K562 (cell line): ENCODE results near the gene BCAS3. TPM values are rescaled to one million over a fixed set of nuclear protein-coding genes. Genes with fewer than 3 reads are reported as not detected.

Experiments used
- ATAC-seq: fragments of 200-7000 bp; cut with Tn5 transposase; 3 replicates; pipeline ENCODE4 v1.9.1; 2020; ENCODE audit warnings: moderate library complexity
- BruUV-seq: library from RNA; stranded (reverse); fragments of 400-500 nt; replicated peaks from 2 replicates; lab custom pipeline; 2021; lab: Mats Ljungman, UMichigan
- CTCF ChIA-PET: fragments of 300-600 bp; formaldehyde crosslinking; extraction: SDS; loops from one replicate; lab custom pipeline; 2021; ENCODE audit warnings: low intra/inter-chr PET ratio; lab: Yijun Ruan, JAX
- POLR2A ChIA-PET: fragments of 300-600, 350-650 bp; sonication (Branson Sonifier 250); formaldehyde crosslinking; extraction: SDS; loops from one replicate; lab custom pipeline; 2021; ENCODE audit warnings: antibody characterized with exemption, inconsistent platforms; lab: Yijun Ruan, JAX
- DNase-seq, 4 experiments: peaks; one replicate each; pipeline versions ENCODE4 v3.0.0 to v3.0.0-alpha.2; 2011 to 2018; ENCODE audit warnings: low spot score in 3 of 4, mixed read lengths in 3 of 4; ENCODE audit errors: extremely low read depth in 1 of 4
- FAIRE-seq: peaks from 2 replicates; lab custom pipeline; 2011; peaks lifted over from hg19 to GRCh38; lab: Jason Lieb, UNC
- H2AFZ ChIP-seq: 2 replicates; pipeline ENCODE4 v1.6.0; 2011; ENCODE audit warnings: low read depth, low read length, control low read depth, inconsistent platforms
- H3K27ac ChIP-seq: fragments of 200-600 bp; 3 replicates; pipeline ENCODE4 v1.8.0; 2011; ENCODE audit warnings: low read depth, mild to moderate bottlenecking, control low read depth, inconsistent platforms, low read length, moderate library complexity, mixed read lengths; ENCODE audit errors: extremely low read depth
- H3K27me3 ChIP-seq, 2 experiments: fragments of 300-600 bp in 1 of 2; 2 replicates in 1 of 2; 3 replicates in 1 of 2; pipeline versions ENCODE4 v1.6.0 to v1.8.0; 2011; ENCODE audit warnings: inconsistent platforms in 2 of 2, low read length in 2 of 2, mild to moderate bottlenecking in 1 of 2, mixed read lengths in 1 of 2, moderate library complexity in 1 of 2; ENCODE audit not compliant: control insufficient read depth in 2 of 2, insufficient read depth in 2 of 2
- H3K36me3 ChIP-seq: fragments of 300-600 bp; 3 replicates; pipeline ENCODE4 v1.8.0; 2011; ENCODE audit warnings: mild to moderate bottlenecking, low read length, inconsistent platforms; ENCODE audit not compliant: control insufficient read depth, insufficient read depth
- H3K4me1 ChIP-seq, 2 experiments: fragments of 200-600 bp in 1 of 2; replicated peaks in 1 of 2; 2 replicates in 1 of 2; 3 replicates in 1 of 2; pipeline versions ENCODE4 v1.5.1 to v1.8.0; 2011; ENCODE audit warnings: inconsistent platforms in 2 of 2, low read length in 2 of 2, mild to moderate bottlenecking in 1 of 2, mixed read lengths in 1 of 2, moderate library complexity in 1 of 2; ENCODE audit not compliant: control insufficient read depth in 2 of 2, insufficient read depth in 2 of 2
- H3K4me2 ChIP-seq: 2 replicates; pipeline ENCODE4 v1.6.1; 2011; ENCODE audit warnings: low read length, control low read depth, inconsistent platforms, mixed read lengths; ENCODE audit not compliant: insufficient read depth
- H3K4me3 ChIP-seq: fragments of 200-600 bp; sonication (generic), shearing (Covaris generic); 2 replicates; pipeline ENCODE4 v1.5.1; 2016; ENCODE audit warnings: control low read depth, inconsistent platforms
- H3K79me2 ChIP-seq: fragments of 200-600 bp; 3 replicates; pipeline ENCODE4 v1.8.0; 2011; ENCODE audit warnings: low read length, inconsistent platforms; ENCODE audit not compliant: control insufficient read depth, insufficient read depth
- H3K9ac ChIP-seq, 2 experiments: 2 replicates each; pipeline versions ENCODE4 v1.6.0 to v1.6.1; 2011; ENCODE audit warnings: low read depth in 2 of 2, low read length in 2 of 2, control low read depth in 1 of 2, inconsistent platforms in 1 of 2, mild to moderate bottlenecking in 1 of 2, mixed read lengths in 1 of 2; ENCODE audit not compliant: insufficient read depth in 1 of 2
- H3K9me1 ChIP-seq: one replicate; pipeline ENCODE4 v1.6.0; 2011; ENCODE audit warnings: inconsistent platforms, mild to moderate bottlenecking, low read length, moderate library complexity; ENCODE audit not compliant: control insufficient read depth, insufficient read depth
- H3K9me3 ChIP-seq: replicated peaks from 2 replicates; pipeline ENCODE4 v1.5.1; 2011; ENCODE audit warnings: low read depth, low read length, inconsistent platforms; ENCODE audit not compliant: control insufficient read depth, insufficient read depth
- H4K20me1 ChIP-seq: replicated peaks from 2 replicates; pipeline ENCODE4 v1.6.1; 2011; ENCODE audit warnings: low read length, inconsistent platforms, mixed read lengths; ENCODE audit not compliant: control insufficient read depth, insufficient read depth
- FOXK2 ChIP-seq, 2 experiments: fragments of 450-650 bp; IDR thresholded peaks in 1 of 2; conservative IDR thresholded peaks in 1 of 2; 2 replicates each; pipeline ENCODE4 v1.6.1; 2016; ENCODE audit warnings: low read depth in 2 of 2, mild to moderate bottlenecking in 1 of 2
- MXI1 ChIP-seq: IDR thresholded peaks from 2 replicates; pipeline ENCODE4 v1.6.1; 2011; ENCODE audit warnings: low read depth, mild to moderate bottlenecking, improper control_type of control experiment, low read length
- SFPQ ChIP-seq: fragments of 200-400 bp; formaldehyde crosslinking; IDR thresholded peaks from 2 replicates; pipeline ENCODE4 v1.6.1; 2017; ENCODE audit warnings: mild to moderate bottlenecking, low read depth, low read length, moderate library complexity
- WGBS: fragments of 100-300 bp; shearing (Covaris generic); methylation state at CpG from one replicate; pipeline ENCODE4 v1.1.6; 2016; ENCODE audit warnings: low coverage, mixed read lengths; ENCODE audit not compliant: insufficient coverage; ENCODE audit errors: missing lambda C conversion rate; 5-methylcytosine and 5-hydroxymethylcytosine counted together
- in situ Hi-C: fragments of 300-500 bp; cut with MboI; formaldehyde crosslinking; loops from 4 replicates; pipeline ENCODE4 v1.15.0; 2018; ENCODE audit warnings: inconsistent platforms, mixed read lengths
- intact Hi-C: fragments of 100-400 bp; cut with micrococcal nuclease; formaldehyde crosslinking; loops from 2 replicates; pipeline ENCODE4 v1.14.2; 2022
- polyA plus RNA-seq, 8 experiments: library from polyadenylated mRNA; depleted of rRNA in 4 of 8; stranded (reverse) in 5 of 8; unstranded in 3 of 8; fragments of >200 nt; fragmentation: Nextera tagmentation in 2 of 8; fragmentation: Illumina TruSeq in 1 of 8; extraction: Ambion mirVana in 2 of 8; extraction: Trizol in 1 of 8; gene quantifications; 2 replicates each; pipeline versions ENCODE4 v1.2.1 to v1.2.3, GENCODE V29; 2011 to 2014; ENCODE audit warnings: inconsistent platforms in 1 of 8, missing spikeins in 1 of 8
- total RNA-seq, 7 experiments: library from RNA; depleted of rRNA in 6 of 7; stranded (reverse); fragments of >200 nt in 6 of 7; fragmentation: Illumina TruSeq in 2 of 7; extraction: Trizol in 2 of 7; gene quantifications; 2 replicates each; pipeline versions ENCODE4 v1.2.1 to v1.2.3, GENCODE V29; 2011 to 2021; ENCODE audit warnings: low replicate concordance in 1 of 7

Gene BCAS3
- total and polyA plus RNA-seq, 9 of the 15 experiments (the other 6 are each of a cell fraction or from before 2014, with no cell fraction given) = 1.9 to 5.5 (median 3.5) TPM

GRCh38 chr17:60959696-60960095 lies 282.0 kb downstream of the BCAS3 start (continued):
- TF ChIP-seq SFPQ = no peak
- TF ChIP-seq, all 486 proteins: peak for 0

- intact Hi-C loops = no loop called here
- DNase-seq = no peak
- FAIRE-seq = no peak
- no peak for ATAC-seq
- Histone ChIP-seq H3K4me1 (no peaks in the 10 kb centered on the region), H3K9ac (no peak overlapping the region), H2AFZ (no peak overlapping the region), H3K4me2 (no peak overlapping the region), H3K9me1 (no peaks in the 10 kb centered on the region), H3K36me3 (no peaks in the 10 kb centered on the region), H3K27ac (no peak overlapping the region), H3K4me3 (no peak overlapping the region), H3K79me2 (no peaks in the 10 kb centered on the region), H3K9me3 (no peaks in the 10 kb centered on the region), H4K20me1 (no peaks in the 10 kb centered on the region), H3K27me3 (no peaks in the 10 kb centered on the region)
- CTCF ChIA-PET = no interaction called here
- POLR2A ChIA-PET = no interaction called here
- no peak for TF ChIP-seq MXI1
- no peak for TF ChIP-seq FOXK2 (conservative IDR thresholded peaks at IDR 0.05 in 1 of 2, IDR thresholded peaks at IDR 0.05 in 1 of 2; ENCODE audit: low read depth in 2 of 2)
- BruUV-seq = no TSS peak
- 0% methylated on average over 3 of the region's 3 CpGs for WGBS
- in situ Hi-C loops = no loop called here
Observed at GRCh38 chr17:60960398-60961065, 282.9 kb downstream of the BCAS3 start.
